ENCODE measurements around the gene MOSMO. TPM values are rescaled to one million over a fixed set of nuclear protein-coding genes. Genes with fewer than 3 reads are reported as not detected.

Gene MOSMO
- total and polyA plus RNA-seq, 2 of the 13 experiments (the other 11 are each of a cell fraction or from before 2014, with no cell fraction given) = 26.7 to 32.6 TPM

DNA sequence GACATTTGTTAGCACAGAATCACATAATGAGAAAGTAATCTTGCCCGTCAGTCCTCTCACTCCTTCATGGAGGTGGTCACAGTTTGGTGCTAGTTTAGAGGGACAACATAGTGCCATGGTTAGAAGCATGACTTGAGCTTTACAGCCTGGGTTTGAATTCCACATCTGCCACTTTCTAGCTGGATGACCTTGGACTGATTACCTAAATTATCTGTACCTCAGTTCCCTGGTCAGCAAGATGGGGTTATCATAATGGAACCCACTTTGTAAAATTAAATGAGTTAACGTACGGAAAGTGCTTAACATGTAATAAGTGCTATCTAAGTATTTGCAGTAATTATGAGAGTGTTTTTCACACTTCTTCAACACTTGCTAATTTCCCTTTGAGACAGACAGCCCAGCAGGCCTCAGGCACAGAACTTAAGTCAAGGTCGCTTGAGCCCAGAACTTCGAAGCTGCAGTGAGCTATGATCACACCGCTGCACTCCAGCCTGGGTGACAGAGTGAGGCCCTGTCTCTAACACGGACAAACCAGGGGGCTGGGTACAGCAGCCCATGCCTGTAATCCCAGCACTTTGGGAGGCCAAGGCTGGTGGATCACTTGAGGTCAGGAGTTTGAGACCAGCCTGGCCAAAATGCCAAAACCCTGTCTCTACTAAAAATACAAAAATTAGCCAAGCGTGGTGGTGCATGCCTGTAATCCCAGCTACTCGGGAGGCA lies 91.5 kb downstream of the MOSMO start (continued):
- TF ChIP-seq ZSCAN29 (CRISPR knock-in tag; conservative IDR thresholded peaks at IDR 0.05) (no peak), NFKBIZ (CRISPR knock-in tag; IDR thresholded peaks at IDR 0.05) (no peak), NCOA5 (CRISPR knock-in tag; IDR thresholded peaks at IDR 0.05) (no peak), ZNF225 (CRISPR knock-in tag; IDR thresholded peaks at IDR 0.05) (no peak), NFYC (CRISPR knock-in tag; IDR thresholded peaks at IDR 0.05) (no peak), ZNF441 (CRISPR knock-in tag; IDR thresholded peaks at IDR 0.05; ENCODE audit: borderline replicate concordance) (peak; percentile 65; the same call in 1 of the 2 replicates)

- in situ Hi-C loops (cut with HindIII; ENCODE audit: extremely low pct_ligation_motif_present, low pct_unique_long_range_greater_than_20kb) (no loop called here), intact Hi-C loops (cut with micrococcal nuclease; ENCODE audit: unreplicated experiment) (no loop called here)
- Histone ChIP-seq H3K27ac (ENCODE audit: extremely low read length, insufficient read depth, low read length) (no peak overlapping the region), H3K9ac (ENCODE audit: insufficient read depth, low read depth, low read length) (no peak overlapping the region), H3K27me3 (ENCODE audit: control insufficient read depth in 1 of 2, insufficient read depth in 2 of 2, low read length in 2 of 2) (peaks cover 3 to 25% of the 10 kb centered on the region in 2 experiments; a peak in 4 of 5 replicates), H2AFZ (ENCODE audit: low read length) (no peak overlapping the region), H3K4me1 (ENCODE audit: insufficient read depth, low read length) (peaks cover 43% of the 10 kb centered on the region), H4K20me1 (ENCODE audit: insufficient read depth, low read length) (no peaks in the 10 kb centered on the region), H3K4me3 (replicated peaks in 1 of 3; ENCODE audit: insufficient read depth in 1 of 3, low read depth in 2 of 3, low read length in 3 of 3) (no peak overlapping the region), H3K79me2 (ENCODE audit: insufficient read depth, low read length) (no peaks in the 10 kb centered on the region), H3K4me2 (ENCODE audit: low read depth, low read length) (no peak overlapping the region), H3K9me3 (ENCODE audit: low read length) (no peaks in the 10 kb centered on the region), H3K36me3 (replicated peaks in 1 of 2; ENCODE audit: control insufficient read depth in 1 of 2, insufficient read depth in 2 of 2, low read length in 2 of 2) (no peaks in the 10 kb centered on the region)
- ATAC-seq (no peak), DNase-seq (ENCODE audit: low spot score) (no peak), FAIRE-seq (no peak)
- CTCF ChIA-PET (ENCODE audit: low intra/inter-chr PET ratio, low total read pairs) = no interaction called here
- POLR2A ChIA-PET = no interaction called here
- WGBS (ENCODE audit: low lambda C conversion rate) = 0% methylated on average over 1 of the region's 1 CpG
- no TSS peak for BruUV-seq (replicated peaks)
- TF ChIP-seq E2F5 (CRISPR knock-in tag; conservative IDR thresholded peaks at IDR 0.05) (no peak), PAX8 (CRISPR knock-in tag; IDR thresholded peaks at IDR 0.05; ENCODE audit: borderline replicate concordance) (no peak), RNF2 (conservative IDR thresholded peaks at IDR 0.05; ENCODE audit: low read depth) (no peak), ATF7 (IDR thresholded peaks at IDR 0.05) (no peak), ATF7 (CRISPR knock-in tag; IDR thresholded peaks at IDR 0.05) (no peak), ZBTB43 (CRISPR knock-in tag; conservative IDR thresholded peaks at IDR 0.05) (no peak), MTERF4 (CRISPR knock-in tag; IDR thresholded peaks at IDR 0.05) (no peak)
- TF ChIP-seq, protein P1, sequence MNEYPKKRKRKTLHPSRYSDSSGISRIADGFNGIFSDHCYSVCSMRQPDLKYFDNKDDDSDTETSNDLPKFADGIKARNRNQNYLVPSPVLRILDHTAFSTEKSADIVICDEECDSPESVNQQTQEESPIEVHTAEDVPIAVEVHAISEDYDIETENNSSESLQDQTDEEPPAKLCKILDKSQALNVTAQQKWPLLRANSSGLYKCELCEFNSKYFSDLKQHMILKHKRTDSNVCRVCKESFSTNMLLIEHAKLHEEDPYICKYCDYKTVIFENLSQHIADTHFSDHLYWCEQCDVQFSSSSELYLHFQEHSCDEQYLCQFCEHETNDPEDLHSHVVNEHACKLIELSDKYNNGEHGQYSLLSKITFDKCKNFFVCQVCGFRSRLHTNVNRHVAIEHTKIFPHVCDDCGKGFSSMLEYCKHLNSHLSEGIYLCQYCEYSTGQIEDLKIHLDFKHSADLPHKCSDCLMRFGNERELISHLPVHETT (CRISPR knock-in tag; conservative IDR thresholded peaks at IDR 0.05) = no peak
- TF ChIP-seq, protein P2, sequence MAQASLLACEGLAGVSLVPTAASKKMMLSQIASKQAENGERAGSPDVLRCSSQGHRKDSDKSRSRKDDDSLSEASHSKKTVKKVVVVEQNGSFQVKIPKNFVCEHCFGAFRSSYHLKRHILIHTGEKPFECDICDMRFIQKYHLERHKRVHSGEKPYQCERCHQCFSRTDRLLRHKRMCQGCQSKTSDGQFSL (CRISPR knock-in tag; IDR thresholded peaks at IDR 0.05) = no peak
Measured at GRCh38 chr16:22103441-22103840, 95.5 kb downstream of the MOSMO start.

Measured in HepG2 (cell line).